Effector memory CD4-positive, alpha-beta T cell (primary cell): ENCODE data around the gene MYO3A.

Experiments
- DNase-seq, 3 donors: peaks; one replicate each; pipeline ENCODE4 v3.0.0-alpha.2; 2020
- H3K27ac ChIP-seq: 2 replicates; pipeline ENCODE4 v1.7.0; 2013; ENCODE audit warnings: mild to moderate bottlenecking, low read length, moderate library complexity; ENCODE audit not compliant: insufficient read depth, poor library complexity, severe bottlenecking
- H3K27me3 ChIP-seq: replicated peaks from 2 replicates; pipeline ENCODE4 v1.7.0; 2013; ENCODE audit warnings: mild to moderate bottlenecking, low read length; ENCODE audit not compliant: insufficient read depth, control insufficient read depth, poor library complexity, severe bottlenecking
- H3K36me3 ChIP-seq: 2 replicates; pipeline ENCODE4 v1.7.0; 2013; ENCODE audit warnings: mild to moderate bottlenecking, low read length, moderate library complexity; ENCODE audit not compliant: control insufficient read depth, insufficient read depth
- H3K4me1 ChIP-seq: 2 replicates; pipeline ENCODE4 v1.7.0; 2013; ENCODE audit warnings: low read length, mild to moderate bottlenecking; ENCODE audit not compliant: control insufficient read depth, insufficient read depth, poor library complexity, severe bottlenecking
- H3K4me3 ChIP-seq: 2 replicates; pipeline ENCODE4 v1.7.0; 2013; ENCODE audit warnings: low read length, low read depth, mild to moderate bottlenecking; ENCODE audit not compliant: insufficient read depth, poor library complexity, severe bottlenecking
- H3K9me3 ChIP-seq: 2 replicates; pipeline ENCODE4 v1.7.0; 2013; ENCODE audit warnings: mild to moderate bottlenecking, low read length, moderate library complexity; ENCODE audit not compliant: control insufficient read depth

MYO3A gene

GRCh38 chr10:26216585-26217395, 282.8 kb downstream of the MYO3A start, which contains the start of gene GAD2:
GAD2 (plus strand) TSS chr10:26216774; CDS start chr10:26216810, 36 bp downstream.
- Histone ChIP-seq H3K27me3 (peaks cover 35% of the 10 kb centered on the region), H3K27ac (no peak within 1 kb of the TSS), H3K4me1 (peaks cover 24% of the 10 kb centered on the region), H3K36me3 (no peaks in the 10 kb centered on the region), H3K4me3 (no peak within 1 kb of the TSS), H3K9me3 (no peaks in the 10 kb centered on the region)
- DNase-seq = no peak

GRCh38 chr10:26217396-26218086, 283.5 kb downstream of the MYO3A start:
- no peak for DNase-seq
- peaks cover 30% of the 10 kb centered on the region for H3K27me3 ChIP-seq

GRCh38 chr10:26219676-26220075, 285.6 kb downstream of the MYO3A start:
- Histone ChIP-seq H3K4me1 (peaks cover 24% of the 10 kb centered on the region), H3K4me3 (no peak overlapping the region), H3K9me3 (no peaks in the 10 kb centered on the region), H3K27me3 (peaks cover 21% of the 10 kb centered on the region), H3K36me3 (no peaks in the 10 kb centered on the region), H3K27ac (no peak overlapping the region)
- DNase-seq = no peak

More at GRCh38 chr10:26217396-26218086, 283.5 kb downstream of the MYO3A start:
- Histone ChIP-seq H3K4me3 (no peak overlapping the region), H3K4me1 (peaks cover 24% of the 10 kb centered on the region), H3K27ac (no peak overlapping the region), H3K9me3 (no peaks in the 10 kb centered on the region), H3K36me3 (no peaks in the 10 kb centered on the region)

GRCh38 chr10:26220901-26221300, 286.9 kb downstream of the MYO3A start:
- H3K27ac ChIP-seq = no peak overlapping the region
- H3K36me3 ChIP-seq = no peaks in the 10 kb centered on the region
- H3K27me3 ChIP-seq = peaks cover 9% of the 10 kb centered on the region
- no peaks in the 10 kb centered on the region for H3K9me3 ChIP-seq
- H3K4me1 ChIP-seq = peaks cover 21% of the 10 kb centered on the region
- DNase-seq = no peak
- H3K4me3 ChIP-seq = no peak overlapping the region

- H3K4me1 ChIP-seq = peaks cover 17% of the 10 kb centered on the region
- no peaks in the 10 kb centered on the region for H3K36me3 ChIP-seq
- no peaks in the 10 kb centered on the region for H3K9me3 ChIP-seq
- DNase-seq = no peak
- no peak overlapping the region for H3K27ac ChIP-seq
- no peak overlapping the region for H3K4me3 ChIP-seq
- H3K27me3 ChIP-seq = peaks cover 9% of the 10 kb centered on the region
These were observed 287.5 kb downstream of the MYO3A start for GRCh38 chr10:26221541-26221940.

- Histone ChIP-seq H3K4me1 (peaks cover 8% of the 10 kb centered on the region), H3K27me3 (peaks cover 9% of the 10 kb centered on the region), H3K9me3 (no peaks in the 10 kb centered on the region), H3K36me3 (no peaks in the 10 kb centered on the region), H3K27ac (no peak overlapping the region), H3K4me3 (no peak overlapping the region)
- DNase-seq = no peak
These were observed 288.5 kb downstream of the MYO3A start for GRCh38 chr10:26222563-26222962.

GRCh38 chr10:26225322-26225721, 291.3 kb downstream of the MYO3A start:
- Histone ChIP-seq H3K27me3 (no peaks in the 10 kb centered on the region), H3K9me3 (no peaks in the 10 kb centered on the region), H3K27ac (no peak overlapping the region), H3K4me3 (no peak overlapping the region), H3K36me3 (no peaks in the 10 kb centered on the region), H3K4me1 (no peaks in the 10 kb centered on the region)
- no peak for DNase-seq

GRCh38 chr10:26227786-26228185, 293.8 kb downstream of the MYO3A start:
- Histone ChIP-seq H3K27me3 (no peaks in the 10 kb centered on the region), H3K4me1 (no peaks in the 10 kb centered on the region)

GRCh38 chr10:26232174-26232573, 298.1 kb downstream of the MYO3A start:
- Histone ChIP-seq H3K27ac (no peak overlapping the region), H3K4me1 (no peaks in the 10 kb centered on the region), H3K36me3 (no peaks in the 10 kb centered on the region), H3K27me3 (no peaks in the 10 kb centered on the region), H3K9me3 (no peaks in the 10 kb centered on the region), H3K4me3 (no peak overlapping the region)
- no peak for DNase-seq

More at GRCh38 chr10:26227786-26228185, 293.8 kb downstream of the MYO3A start:
- Histone ChIP-seq H3K27ac (no peak overlapping the region), H3K36me3 (no peaks in the 10 kb centered on the region), H3K4me3 (no peak overlapping the region), H3K9me3 (no peaks in the 10 kb centered on the region)
- no peak for DNase-seq

- no peaks in the 10 kb centered on the region for H3K9me3 ChIP-seq
- H3K4me3 ChIP-seq = no peak overlapping the region
- no peak overlapping the region for H3K27ac ChIP-seq
- H3K4me1 ChIP-seq = no peaks in the 10 kb centered on the region
- no peaks in the 10 kb centered on the region for H3K27me3 ChIP-seq
- no peak for DNase-seq
- H3K36me3 ChIP-seq = no peaks in the 10 kb centered on the region
These were observed 301.7 kb downstream of the MYO3A start for GRCh38 chr10:26235761-26236160.
